Muscle of arm (tissue), 14 donors: ENCODE measurements around the gene GJB6. TPM values are rescaled to one million over a fixed set of nuclear protein-coding genes. Genes with fewer than 3 reads are reported as not detected.
A peak's percentile ranks its signal among the peaks of the same experiment; 100 is the strongest.
"Not testable (repeated sequence)": the region's sequence is repeated elsewhere in the genome, so short reads cannot be mapped to it uniquely, and the experiment has no call there.

Source experiments
- DNase-seq: peaks from one replicate; pipeline ENCODE4 v3.0.0-alpha.2; 2013
- long read RNA-seq, 11 donors: transcript quantifications; one replicate each; lab custom pipeline, GENCODE V29; 2026
- polyA plus RNA-seq, 12 donors: library from polyadenylated mRNA; unstranded; fragments of 120-200 nt; gene quantifications; one replicate each; pipeline ENCODE4 v1.2.1, GENCODE V29; 2013; ENCODE audit not compliant: insufficient read length in 12 of 12

Gene GJB6
- polyA plus RNA-seq = 10 to 100 TPM in 2 of 12 donors, 1 to 10 TPM in 1, under 1 TPM in 3, not detected in 6; 0.12 to 38.0 (median 3.9) TPM
- long read RNA-seq, donor 1 = 0 reads
- long read RNA-seq, donor 2 = 0 reads
- long read RNA-seq, donor 3 = 0 reads
- long read RNA-seq, donor 4 = 0 reads
- long read RNA-seq, donor 5 = 0 reads
- long read RNA-seq, donor 6 = 0 reads
- long read RNA-seq, donor 7, partial matches to known transcripts = 0 of 1 reads
- long read RNA-seq, donor 7, other reads (novel, unspliced or antisense) = 0 of 1 reads
- long read RNA-seq, donor 8 = 0 reads
- long read RNA-seq, donor 9, partial matches to known transcripts = 0 of 1 reads
- long read RNA-seq, donor 9, other reads (novel, unspliced or antisense) = 0 of 1 reads
- long read RNA-seq, donor 10 = 0 reads
- long read RNA-seq, donor 11, partial matches to known transcripts = 0 of 1 reads
- long read RNA-seq, donor 11, other reads (novel, unspliced or antisense) = 0 of 1 reads

- no peak for DNase-seq
Observed at GRCh38 chr13:20231839-20232555, at the start of gene GJB6. GJB6 (minus strand) TSS chr13:20232319; CDS start chr13:20223480, 8,839 bp downstream.

- DNase-seq = not testable (repeated sequence)
Observed at GRCh38 chr13:20276901-20277300, 44.8 kb upstream of the GJB6 start.

GRCh38 chr13:20274466-20274865 lies 42.3 kb upstream of the GJB6 start:
- DNase-seq = no peak

GRCh38 chr13:20272588-20273171 lies 40.6 kb upstream of the GJB6 start:
- no peak for DNase-seq

GRCh38 chr13:20272104-20272503 lies 40.0 kb upstream of the GJB6 start:
- no peak for DNase-seq

- no peak for DNase-seq
Observed at GRCh38 chr13:20271441-20271840, 39.3 kb upstream of the GJB6 start.

- no peak for DNase-seq
Observed at GRCh38 chr13:20270163-20270865, 38.2 kb upstream of the GJB6 start.

GRCh38 chr13:20264271-20265018 lies 32.3 kb upstream of the GJB6 start:
- no peak for DNase-seq

GRCh38 chr13:20263393-20264044 lies 31.4 kb upstream of the GJB6 start:
- no peak for DNase-seq

GRCh38 chr13:20258963-20259288 lies 26.8 kb upstream of the GJB6 start:
- DNase-seq = no peak

- peak; percentile 2 for DNase-seq
Observed at GRCh38 chr13:20258208-20258962, 26.3 kb upstream of the GJB6 start.

- no peak for DNase-seq
Observed at GRCh38 chr13:20254076-20254475, 22.0 kb upstream of the GJB6 start.

- DNase-seq = no peak
Observed at GRCh38 chr13:20249913-20250312, 17.8 kb upstream of the GJB6 start.

- no peak for DNase-seq
Observed at GRCh38 chr13:20247963-20248362, 15.8 kb upstream of the GJB6 start.

GRCh38 chr13:20247403-20247802 lies 15.3 kb upstream of the GJB6 start:
- no peak for DNase-seq

- no peak for DNase-seq
Observed at GRCh38 chr13:20241593-20241992, 9.5 kb upstream of the GJB6 start.

- no peak for DNase-seq
Observed at GRCh38 chr13:20239748-20240147, 7.6 kb upstream of the GJB6 start.

- DNase-seq = no peak
Observed at GRCh38 chr13:20232556-20233277, 598 bp upstream of the GJB6 start.
